Neural cell (in vitro differentiated cells): ENCODE results near the gene SMLR1. TPM values are rescaled to one million over a fixed set of nuclear protein-coding genes. Genes with fewer than 3 reads are reported as not detected.

Experiments used
- H2AFZ ChIP-seq: fragments of 200-600, 300-800 bp; sonication (generic), shearing (Covaris generic); 2 replicates; pipeline ENCODE4 v1.6.0; 2014; ENCODE audit warnings: low read depth, mild to moderate bottlenecking, antibody characterized with exemption, low read length, moderate library complexity
- H3F3A ChIP-seq: fragments of 200-600 bp; shearing (Covaris generic); 2 replicates; pipeline ENCODE4 v1.6.1; 2016; ENCODE audit warnings: mild to moderate bottlenecking, moderate library complexity, mixed read lengths, antibody characterized with exemption, low read length; ENCODE audit not compliant: insufficient read depth, poor library complexity, severe bottlenecking
- H3K27ac ChIP-seq: fragments of 200-600, 300-800 bp; sonication (generic), shearing (Covaris generic); 2 replicates; pipeline ENCODE4 v1.5.1; 2014; ENCODE audit warnings: mild to moderate bottlenecking, low read length, moderate library complexity
- H3K27me3 ChIP-seq: fragments of 300-800, 200-600 bp; sonication (generic), shearing (Covaris generic); 2 replicates; pipeline ENCODE4 v1.6.0; 2014; ENCODE audit warnings: mild to moderate bottlenecking, low read depth, low read length, moderate library complexity; ENCODE audit not compliant: insufficient read depth
- H3K36me3 ChIP-seq: fragments of 300-800, 200-600 bp; sonication (generic), shearing (Covaris generic); 2 replicates; pipeline ENCODE4 v1.5.1; 2014; ENCODE audit warnings: mild to moderate bottlenecking, antibody characterized with exemption, low read length, moderate library complexity; ENCODE audit not compliant: insufficient read depth
- H3K4me2 ChIP-seq: fragments of 300-800, 200-600 bp; sonication (generic), shearing (Covaris generic); 2 replicates; pipeline ENCODE4 v1.6.0; 2014; ENCODE audit warnings: mild to moderate bottlenecking, low read length
- H3K4me3 ChIP-seq: fragments of 300-800, 200-600 bp; sonication (generic), shearing (Covaris generic); 2 replicates; pipeline ENCODE4 v1.5.1; 2014; ENCODE audit warnings: mild to moderate bottlenecking, low read length, moderate library complexity
- H3K79me2 ChIP-seq: fragments of 200-600 bp; shearing (Covaris generic); replicated peaks from 2 replicates; pipeline ENCODE4 v1.6.0; 2014; ENCODE audit warnings: mild to moderate bottlenecking, low read length, moderate library complexity; ENCODE audit not compliant: insufficient read depth
- H3K9ac ChIP-seq: fragments of 300-800, 200-600 bp; sonication (generic), shearing (Covaris generic); 2 replicates; pipeline ENCODE4 v1.6.1; 2016; ENCODE audit warnings: mild to moderate bottlenecking, low read length, mixed read lengths
- H3K9me2 ChIP-seq: fragments of 200-600 bp; shearing (Covaris generic); 2 replicates; pipeline ENCODE4 v1.6.1; 2016; ENCODE audit warnings: mild to moderate bottlenecking, low read length, mixed read lengths; ENCODE audit not compliant: insufficient read depth
- H3K9me3 ChIP-seq: fragments of 200-600, 300-800 bp; sonication (generic), shearing (Covaris generic); 2 replicates; pipeline ENCODE4 v1.6.1; 2016; ENCODE audit warnings: mild to moderate bottlenecking, mixed run types, low read length, moderate library complexity, mixed read lengths
- H4K20me1 ChIP-seq: fragments of 200-600 bp; shearing (Covaris generic); 2 replicates; pipeline ENCODE4 v1.6.1; 2016; ENCODE audit warnings: mild to moderate bottlenecking, mixed run types; ENCODE audit not compliant: insufficient read depth
- CTCF ChIP-seq: fragments of 450-650 bp; IDR thresholded peaks from 2 replicates; pipeline ENCODE4 v1.5.1; 2014; ENCODE audit warnings: antibody characterized with exemption, mild to moderate bottlenecking, moderate library complexity; ENCODE audit not compliant: poor library complexity, severe bottlenecking
- EP300 ChIP-seq: fragments of 450-650 bp; conservative IDR thresholded peaks from 2 replicates; pipeline ENCODE4 v1.6.1; 2014; ENCODE audit warnings: antibody characterized with exemption, mild to moderate bottlenecking, moderate library complexity; ENCODE audit not compliant: poor library complexity, severe bottlenecking
- EZH2 ChIP-seq: fragments of 200-600, 300-800 bp; shearing (Covaris generic), sonication (generic); IDR thresholded peaks from 2 replicates; pipeline ENCODE4 v1.6.1; 2014; ENCODE audit warnings: antibody characterized with exemption, low read length, borderline replicate concordance, mild to moderate bottlenecking; ENCODE audit not compliant: insufficient read depth, poor library complexity, severe bottlenecking
- MXI1 ChIP-seq: fragments of 450-650 bp; conservative IDR thresholded peaks from 2 replicates; pipeline ENCODE4 v1.6.1; 2014; ENCODE audit warnings: antibody characterized with exemption, mild to moderate bottlenecking; ENCODE audit not compliant: poor library complexity, severe bottlenecking
- POLR2AphosphoS5 ChIP-seq: IDR thresholded peaks from 2 replicates; pipeline ENCODE4 v1.6.1; 2012
- RAD21 ChIP-seq: fragments of 450-650 bp; conservative IDR thresholded peaks from 2 replicates; pipeline ENCODE4 v1.6.1; 2014; ENCODE audit warnings: antibody characterized with exemption, mild to moderate bottlenecking, moderate library complexity
- REST ChIP-seq: IDR thresholded peaks from 2 replicates; pipeline ENCODE4 v1.6.1; 2012; ENCODE audit warnings: borderline replicate concordance
- SMC3 ChIP-seq: fragments of 450-650 bp; conservative IDR thresholded peaks from 2 replicates; pipeline ENCODE4 v1.6.1; 2014; ENCODE audit warnings: antibody characterized with exemption, mild to moderate bottlenecking, moderate library complexity; ENCODE audit not compliant: poor library complexity
- TAF1 ChIP-seq: IDR thresholded peaks from 2 replicates; pipeline ENCODE4 v1.6.1; 2012; ENCODE audit warnings: low read depth
- polyA plus RNA-seq: library from polyadenylated mRNA; depleted of rRNA; stranded (reverse); fragments of >200 nt; gene quantifications from 2 replicates; pipeline ENCODE4 v1.2.3, GENCODE V29; 2014

The SMLR1 gene
- polyA plus RNA-seq, 1 donor from 2014 or later, result not detected

DNA sequence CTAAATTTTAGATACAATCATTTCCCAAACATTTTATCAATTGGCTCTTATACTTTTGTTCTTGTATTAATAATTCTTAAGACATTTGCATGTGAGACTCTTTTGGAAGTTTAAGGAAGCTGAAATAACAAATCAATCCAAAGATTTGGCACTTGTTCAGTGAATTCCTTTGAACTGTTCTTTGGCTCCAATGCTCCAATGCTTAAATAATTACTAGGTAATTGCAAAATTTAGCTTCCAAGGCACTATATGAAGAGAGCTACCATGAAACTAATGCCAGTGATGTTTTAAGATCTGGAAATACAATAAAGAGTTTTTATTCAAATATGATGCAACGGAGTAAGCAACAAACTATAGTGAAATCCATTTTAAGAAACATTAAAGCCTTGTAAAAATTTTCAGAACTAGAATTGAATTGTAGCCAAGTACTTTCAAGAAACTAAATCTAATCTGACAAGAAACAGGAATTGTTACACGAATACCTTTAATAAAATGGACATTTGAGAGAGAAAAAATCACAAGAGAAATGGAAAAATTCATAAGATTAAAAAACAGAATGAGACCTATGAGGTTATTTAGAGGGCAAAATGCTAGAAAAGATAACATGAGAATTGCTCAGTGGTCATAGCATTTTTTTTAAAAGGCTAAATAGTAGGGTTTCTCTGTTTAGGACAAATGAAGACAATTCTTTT, 43.6 kb upstream of the SMLR1 start:
- Histone ChIP-seq H3K36me3 (no peaks in the 10 kb centered on the region), H3K9me3 (no peaks in the 10 kb centered on the region), H3K79me2 (no peaks in the 10 kb centered on the region), H3K27ac (no peak overlapping the region), H2AFZ (no peak overlapping the region), H3F3A (no peaks in the 10 kb centered on the region), H3K27me3 (no peaks in the 10 kb centered on the region), H3K4me3 (no peak overlapping the region), H3K4me2 (no peak overlapping the region), H4K20me1 (no peaks in the 10 kb centered on the region), H3K9ac (no peak overlapping the region), H3K9me2 (no peaks in the 10 kb centered on the region)
- TF ChIP-seq SMC3, result no peak
- no peak for TF ChIP-seq EP300
- no peak for TF ChIP-seq POLR2AphosphoS5
- TF ChIP-seq TAF1, result no peak
- no peak for TF ChIP-seq EZH2
- no peak for TF ChIP-seq RAD21
- no peak for TF ChIP-seq REST
- no peak for TF ChIP-seq MXI1
- no peak for TF ChIP-seq CTCF

GRCh38 chr6:130787726-130788500, 39.3 kb upstream of the SMLR1 start:
- H3K4me2 ChIP-seq, result no peak overlapping the region
- H3K79me2 ChIP-seq, result no peaks in the 10 kb centered on the region
- H3K9me2 ChIP-seq, result no peaks in the 10 kb centered on the region
- H2AFZ ChIP-seq, result no peak overlapping the region
- H3K36me3 ChIP-seq, result no peaks in the 10 kb centered on the region
- H3K27me3 ChIP-seq, result peaks cover 4% of the 10 kb centered on the region
- H3K27ac ChIP-seq, result peak overlapping the region; percentile 66
- H3K9me3 ChIP-seq, result no peaks in the 10 kb centered on the region
- H3F3A ChIP-seq, result no peaks in the 10 kb centered on the region
- H4K20me1 ChIP-seq, result no peaks in the 10 kb centered on the region
- H3K4me3 ChIP-seq, result peak overlapping the region; percentile 17
- H3K9ac ChIP-seq, result peak overlapping the region; percentile 2
- peak; percentile 97 for TF ChIP-seq EP300
- peak; percentile 81 for TF ChIP-seq REST
- TF ChIP-seq RAD21, result peak; percentile 16
- no peak for TF ChIP-seq CTCF
- TF ChIP-seq EZH2, result no peak
- peak; percentile 30 for TF ChIP-seq POLR2AphosphoS5
- no peak for TF ChIP-seq TAF1
- TF ChIP-seq MXI1, result peak; percentile 16
- TF ChIP-seq SMC3, result no peak
